KMS-11 (cell line): Measurements from ENCODE around the gene HTR5A.

ENCODE experiments used
- H2AFZ ChIP-seq: fragments of 200-600 bp; sonication (generic); 2 replicates; pipeline ENCODE4 v1.6.1; 2016; ENCODE audit warnings: antibody characterized with exemption, mixed run types, low read depth
- H3K27ac ChIP-seq: fragments of 200-600 bp; sonication (generic); 2 replicates; pipeline ENCODE4 v1.6.1; 2016; ENCODE audit warnings: mild to moderate bottlenecking, mixed run types
- H3K27me3 ChIP-seq: fragments of 200-600 bp; sonication (generic); 2 replicates; pipeline ENCODE4 v1.6.1; 2017; ENCODE audit warnings: mild to moderate bottlenecking, low read depth, mixed run types, moderate library complexity; ENCODE audit not compliant: insufficient read depth
- H3K36me3 ChIP-seq: fragments of 200-600 bp; sonication (generic); 2 replicates; pipeline ENCODE4 v1.6.1; 2017; ENCODE audit warnings: mild to moderate bottlenecking, mixed run types; ENCODE audit not compliant: insufficient read depth
- H3K4me1 ChIP-seq: fragments of 200-600 bp; sonication (generic); 2 replicates; pipeline ENCODE4 v1.6.1; 2016; ENCODE audit warnings: mild to moderate bottlenecking, low read depth, mixed run types; ENCODE audit not compliant: poor library complexity, severe bottlenecking
- H3K4me2 ChIP-seq: fragments of 200-600 bp; sonication (generic); 2 replicates; pipeline ENCODE4 v1.7.0; 2016; ENCODE audit warnings: mild to moderate bottlenecking, mixed run types
- H3K4me3 ChIP-seq: fragments of 200-600 bp; sonication (generic); IDR thresholded peaks from 2 replicates; pipeline ENCODE4 v1.6.1; 2017; ENCODE audit warnings: low read depth, low read length, mixed read lengths; ENCODE audit not compliant: insufficient read depth
- H3K79me2 ChIP-seq: fragments of 200-600 bp; sonication (generic); 2 replicates; pipeline ENCODE4 v1.6.1; 2016; ENCODE audit warnings: low read depth, mixed run types; ENCODE audit not compliant: insufficient read depth
- H3K9ac ChIP-seq: fragments of 200-600 bp; sonication (generic); 2 replicates; pipeline ENCODE4 v1.6.1; 2016; ENCODE audit warnings: mild to moderate bottlenecking, mixed run types
- H4K20me1 ChIP-seq: fragments of 200-600 bp; sonication (generic); 2 replicates; pipeline ENCODE4 v1.6.1; 2016; ENCODE audit warnings: mild to moderate bottlenecking, mixed run types; ENCODE audit not compliant: insufficient read depth
- CTCF ChIP-seq: fragments of 200-600 bp; sonication (generic); conservative IDR thresholded peaks from 2 replicates; pipeline ENCODE4 v1.6.1; 2017; ENCODE audit warnings: low read depth, mild to moderate bottlenecking, antibody characterized with exemption, low read length, moderate library complexity, mixed read lengths

HTR5A gene

DNA sequence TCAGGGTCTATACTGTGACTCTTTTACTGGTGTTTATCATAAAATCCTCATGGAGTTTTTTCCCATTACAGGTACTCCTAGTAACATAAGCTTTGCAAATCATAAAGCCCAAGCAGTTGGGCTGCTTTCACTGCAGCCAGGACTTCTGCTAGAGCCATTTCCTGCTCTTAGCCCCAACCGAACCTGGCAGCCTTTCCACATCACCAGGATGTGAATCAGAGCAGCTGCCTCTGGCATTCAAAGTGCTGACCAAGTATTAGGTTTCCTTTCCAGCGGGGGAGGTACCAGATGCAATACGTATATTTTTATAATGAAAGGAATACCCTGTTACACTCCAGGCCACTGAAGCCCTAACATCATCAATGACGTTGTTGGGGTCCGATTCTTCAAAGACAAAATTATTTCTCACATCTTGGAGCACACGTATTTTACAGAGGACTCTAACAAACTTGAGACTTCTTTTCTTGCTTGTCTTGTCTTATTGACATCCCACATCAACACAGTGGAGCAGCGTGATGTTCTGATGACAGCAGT, 3.6 kb upstream of the HTR5A start:
- Histone ChIP-seq H3K36me3 (no peaks in the 10 kb centered on the region), H2AFZ (no peak overlapping the region), H3K4me2 (no peak overlapping the region), H3K9ac (no peak overlapping the region), H3K79me2 (no peaks in the 10 kb centered on the region), H3K27me3 (no peaks in the 10 kb centered on the region), H3K4me3 (no peak overlapping the region), H3K4me1 (peaks cover 3% of the 10 kb centered on the region), H4K20me1 (no peaks in the 10 kb centered on the region), H3K27ac (no peak overlapping the region)
- no peak for TF ChIP-seq CTCF

GRCh38 chr7:155071121-155071651, 1.1 kb downstream of the HTR5A start:
- no peak overlapping the region for H2AFZ ChIP-seq
- no peak overlapping the region for H3K9ac ChIP-seq
- H4K20me1 ChIP-seq, result no peaks in the 10 kb centered on the region
- no peaks in the 10 kb centered on the region for H3K36me3 ChIP-seq
- H3K27me3 ChIP-seq, result no peaks in the 10 kb centered on the region
- peaks cover 3% of the 10 kb centered on the region for H3K4me1 ChIP-seq
- TF ChIP-seq CTCF, result no peak
- no peaks in the 10 kb centered on the region for H3K79me2 ChIP-seq
- H3K4me2 ChIP-seq, result no peak overlapping the region
- H3K27ac ChIP-seq, result no peak overlapping the region
- no peak overlapping the region for H3K4me3 ChIP-seq

DNA sequence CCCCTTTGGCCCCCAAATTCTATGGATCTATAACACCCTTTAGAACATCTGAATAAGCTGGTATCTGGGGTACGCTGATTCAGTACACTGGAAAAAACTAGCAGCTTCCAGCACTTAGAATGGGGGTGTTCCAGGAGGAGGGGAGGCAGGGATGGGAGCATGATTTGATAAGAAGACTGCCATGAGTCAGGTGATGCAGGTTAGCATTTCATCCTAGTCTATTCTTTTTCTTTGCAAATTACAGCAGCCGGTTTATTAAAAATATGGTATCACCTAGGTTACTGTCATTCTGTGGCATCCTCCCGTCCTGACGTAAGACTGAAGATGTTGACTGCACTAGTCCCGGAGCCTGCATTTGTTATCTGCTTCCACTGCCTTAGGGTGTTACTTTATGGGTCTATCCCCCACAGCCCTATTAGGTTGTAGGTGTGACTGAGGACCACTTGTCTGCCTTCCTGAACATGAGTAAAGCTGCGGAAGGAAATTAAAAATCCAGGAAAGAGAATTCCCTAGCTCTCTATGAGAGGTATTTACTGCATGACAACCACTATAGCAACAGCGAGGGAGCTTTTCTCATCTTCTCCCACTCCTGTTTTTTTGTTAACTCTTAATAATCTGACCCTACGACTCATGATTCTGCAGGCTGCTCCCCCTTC, 1.9 kb downstream of the HTR5A start:
- Histone ChIP-seq H3K4me2 (no peak overlapping the region), H2AFZ (no peak overlapping the region), H3K9ac (no peak overlapping the region), H3K36me3 (no peaks in the 10 kb centered on the region), H3K27ac (no peak overlapping the region), H4K20me1 (no peaks in the 10 kb centered on the region), H3K4me3 (no peak overlapping the region), H3K27me3 (no peaks in the 10 kb centered on the region), H3K79me2 (no peaks in the 10 kb centered on the region), H3K4me1 (peaks cover 3% of the 10 kb centered on the region)
- no peak for TF ChIP-seq CTCF

GRCh38 chr7:155073922-155074321, 3.8 kb downstream of the HTR5A start:
- no peak overlapping the region for H3K27ac ChIP-seq
- no peak overlapping the region for H3K4me2 ChIP-seq
- no peak overlapping the region for H2AFZ ChIP-seq
- no peak overlapping the region for H3K4me3 ChIP-seq
- no peaks in the 10 kb centered on the region for H3K36me3 ChIP-seq
- TF ChIP-seq CTCF, result no peak
- H4K20me1 ChIP-seq, result no peaks in the 10 kb centered on the region
- no peaks in the 10 kb centered on the region for H3K79me2 ChIP-seq
- H3K27me3 ChIP-seq, result no peaks in the 10 kb centered on the region
- H3K9ac ChIP-seq, result no peak overlapping the region
- peaks cover 3% of the 10 kb centered on the region for H3K4me1 ChIP-seq
